Colon (tissue), 2 donors: Measurements from ENCODE around the gene ATP11C.

Experiments used
- FAIRE-seq: peaks from 2 replicates; lab custom pipeline; 2012; peaks lifted over from hg19 to GRCh38; lab: Jason Lieb, UNC
- donor health status: control.
- donor health status: control.

The ATP11C gene

DNA sequence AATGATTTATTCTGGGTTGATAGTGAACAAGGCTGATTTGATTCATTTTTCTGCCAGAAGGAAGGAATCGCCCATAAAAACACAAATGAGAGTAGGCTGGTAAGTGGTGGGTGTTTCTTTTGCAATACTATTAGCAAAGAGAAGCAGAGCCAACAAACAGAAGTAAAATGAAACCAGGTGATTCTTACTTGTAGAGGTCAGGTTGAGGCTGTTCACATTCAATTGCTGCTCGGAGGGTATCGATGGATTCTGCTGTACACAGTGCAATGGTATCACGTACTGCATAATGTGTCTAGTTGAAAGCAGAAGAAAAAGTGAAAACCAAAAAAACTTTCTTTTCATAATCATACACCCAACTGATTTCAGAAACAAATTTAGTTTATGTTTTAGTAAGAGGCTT is 130.8 kb downstream of the ATP11C start:
- FAIRE-seq: no peak

DNA sequence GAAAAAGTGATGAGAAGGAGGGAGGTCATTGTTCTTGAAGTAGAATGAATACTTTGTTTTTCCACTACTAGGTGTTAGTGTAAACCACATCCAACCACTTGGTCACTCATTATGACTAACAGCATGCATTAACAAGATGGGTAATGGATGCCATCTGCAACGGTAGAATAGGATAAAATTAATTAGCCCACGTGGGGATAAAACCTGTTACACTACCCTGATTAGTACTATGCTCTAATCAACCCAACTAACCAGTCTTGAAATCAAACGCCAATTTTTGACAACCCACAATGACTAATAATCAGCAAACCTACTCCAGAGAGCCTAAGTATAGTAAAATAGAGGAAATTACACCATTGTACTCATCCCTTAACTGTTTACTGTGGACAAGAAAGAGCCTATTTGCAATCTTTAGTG is 131.4 kb downstream of the ATP11C start:
- no peak for FAIRE-seq

DNA sequence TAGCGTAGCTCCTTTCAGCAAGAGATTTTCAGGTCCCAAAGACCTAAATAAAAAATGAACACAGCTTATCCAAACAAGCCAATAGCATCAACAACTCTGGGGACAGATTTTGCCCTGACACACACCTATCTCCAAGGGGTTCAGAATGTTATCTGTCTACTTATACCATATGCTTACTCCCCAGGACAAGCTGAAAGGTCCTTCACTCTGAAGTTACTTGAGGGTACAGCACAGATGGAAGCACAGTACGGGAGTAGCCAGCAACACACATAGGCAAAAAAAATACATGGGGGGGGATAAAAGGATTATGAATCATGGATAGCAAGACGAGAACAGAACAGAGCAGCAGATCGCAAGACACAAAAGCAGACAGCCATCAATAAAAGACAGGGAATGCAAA is 134.2 kb downstream of the ATP11C start:
- no peak for FAIRE-seq

DNA sequence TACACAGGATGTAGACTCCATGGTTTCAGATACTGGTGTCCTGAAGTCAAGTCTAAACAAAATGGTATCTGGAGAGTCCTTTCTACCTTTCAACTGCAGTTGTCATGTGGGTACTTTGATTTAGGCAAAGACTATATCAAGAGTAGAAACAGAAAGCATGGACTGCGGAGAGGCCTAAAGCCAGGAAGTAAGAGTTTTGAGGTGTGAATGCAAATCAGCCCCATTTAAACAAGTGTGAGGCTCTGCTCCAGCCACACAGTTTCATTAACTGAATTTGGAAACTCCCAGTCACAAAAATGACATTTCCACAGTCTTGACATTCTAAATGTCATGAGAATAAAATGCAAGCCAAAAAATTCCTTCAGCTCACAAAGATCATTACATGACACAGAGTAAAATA is 137.7 kb downstream of the ATP11C start:
- FAIRE-seq: no peak

DNA sequence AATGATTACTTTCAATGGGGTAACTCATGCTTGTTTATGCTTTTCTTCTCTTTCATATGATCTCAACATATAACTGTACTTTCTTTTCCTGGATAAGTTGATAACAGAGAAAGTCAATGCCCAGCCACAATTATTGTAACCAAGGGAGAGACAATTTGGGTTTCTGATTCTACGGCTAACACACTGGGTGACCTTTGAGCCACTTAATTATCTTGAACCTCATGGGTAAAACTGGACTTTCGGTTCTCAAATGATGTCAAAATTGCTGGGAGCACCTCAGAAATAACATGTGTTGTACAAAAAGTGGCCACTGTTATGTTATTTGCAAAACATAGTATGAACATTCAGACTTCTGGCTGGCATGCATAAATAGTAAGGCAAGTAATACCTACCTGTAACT is 145.3 kb downstream of the ATP11C start:
- FAIRE-seq: no peak

DNA sequence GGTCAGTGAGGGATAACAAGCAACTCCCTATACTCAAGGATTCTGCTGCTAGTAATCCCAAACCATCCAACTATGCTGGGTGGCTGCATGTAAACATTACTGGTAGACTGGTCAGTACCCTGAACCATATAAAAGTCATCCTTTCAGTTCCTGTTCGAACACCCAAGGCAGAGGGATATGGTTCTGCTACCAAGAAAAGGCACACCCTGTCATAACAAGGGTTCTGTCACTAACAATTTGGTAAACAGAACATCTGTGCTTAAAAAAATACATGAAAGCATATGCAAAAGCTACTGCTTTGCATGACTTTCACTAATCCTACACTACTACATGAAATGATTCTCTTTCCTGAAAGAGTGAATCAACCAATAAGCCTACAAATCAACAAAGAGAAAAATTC is 148.0 kb downstream of the ATP11C start:
- no peak for FAIRE-seq

DNA sequence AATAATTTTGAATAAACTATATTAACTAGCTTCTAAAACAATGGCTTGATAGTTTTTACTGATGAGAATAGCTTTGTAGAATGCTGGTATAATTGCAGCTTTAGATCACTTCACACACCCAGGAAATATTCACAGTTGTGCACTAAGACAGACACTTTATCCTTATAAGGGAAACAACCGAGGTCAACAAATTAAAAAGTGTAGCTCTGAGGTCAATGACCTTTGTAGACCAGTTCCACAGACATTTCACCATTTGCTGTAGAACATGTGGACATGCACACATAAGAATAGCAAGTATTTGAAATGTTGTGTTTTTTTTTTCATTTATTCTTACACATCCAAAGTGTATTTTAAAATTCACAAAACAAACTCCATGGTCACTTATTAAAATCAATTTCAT is 148.9 kb downstream of the ATP11C start:
- no peak for FAIRE-seq

DNA sequence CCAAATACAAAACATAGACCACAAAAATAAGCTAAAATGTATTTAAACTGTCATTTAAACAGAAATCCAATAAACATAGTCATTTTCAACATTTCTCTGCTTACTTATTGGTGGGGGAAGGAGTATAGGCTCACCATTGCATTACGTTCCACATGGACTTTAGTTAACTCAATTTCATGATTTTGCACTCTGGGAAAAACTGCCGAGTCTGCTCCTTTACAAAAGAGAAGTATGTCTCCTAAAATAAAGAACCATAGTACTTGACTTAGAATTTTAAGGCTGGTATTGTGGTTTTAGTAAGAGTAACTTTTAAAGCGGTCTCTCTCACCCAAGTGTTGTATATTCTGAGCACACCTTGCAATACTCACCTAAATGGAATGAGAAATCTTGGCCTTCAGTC is 149.8 kb downstream of the ATP11C start:
- FAIRE-seq: no peak

DNA sequence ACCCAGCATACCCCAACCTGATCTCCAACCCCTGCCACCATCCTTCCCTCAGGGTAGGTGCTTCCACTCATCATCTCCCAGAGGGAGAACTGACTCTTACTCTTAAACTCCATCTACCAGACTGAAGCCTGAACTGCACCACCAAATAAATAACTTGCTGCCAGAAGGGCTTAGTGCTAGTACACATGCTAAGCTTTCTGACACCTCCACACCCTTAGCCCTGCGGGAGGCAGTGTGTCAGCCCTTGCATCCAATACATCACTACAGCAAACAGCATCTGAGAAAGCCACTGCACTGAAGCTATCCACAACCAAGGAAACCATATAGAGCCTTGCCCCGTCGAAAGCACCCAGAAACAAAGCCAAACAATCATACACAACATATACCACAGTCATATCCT is 156.3 kb downstream of the ATP11C start:
- no peak for FAIRE-seq

DNA sequence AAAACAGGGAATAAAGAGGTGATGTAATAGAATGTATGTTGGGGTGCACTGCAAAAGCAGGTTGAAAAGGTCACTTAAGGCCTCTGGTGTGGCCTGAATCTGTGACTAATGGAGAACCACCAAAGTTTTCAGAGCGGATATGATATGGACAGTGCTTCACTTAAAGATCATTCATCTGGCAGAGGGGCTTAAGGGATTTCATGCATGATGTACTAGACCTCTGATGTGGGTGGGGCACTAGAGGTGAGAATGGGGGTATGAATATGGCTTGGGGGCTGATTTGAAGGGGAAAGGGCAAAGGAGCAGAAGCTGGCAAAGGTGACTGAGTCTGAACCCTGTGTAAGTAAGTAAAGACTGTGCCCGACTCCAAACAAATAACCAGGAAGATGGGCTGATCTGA is 162.5 kb downstream of the ATP11C start:
- FAIRE-seq: no peak

DNA sequence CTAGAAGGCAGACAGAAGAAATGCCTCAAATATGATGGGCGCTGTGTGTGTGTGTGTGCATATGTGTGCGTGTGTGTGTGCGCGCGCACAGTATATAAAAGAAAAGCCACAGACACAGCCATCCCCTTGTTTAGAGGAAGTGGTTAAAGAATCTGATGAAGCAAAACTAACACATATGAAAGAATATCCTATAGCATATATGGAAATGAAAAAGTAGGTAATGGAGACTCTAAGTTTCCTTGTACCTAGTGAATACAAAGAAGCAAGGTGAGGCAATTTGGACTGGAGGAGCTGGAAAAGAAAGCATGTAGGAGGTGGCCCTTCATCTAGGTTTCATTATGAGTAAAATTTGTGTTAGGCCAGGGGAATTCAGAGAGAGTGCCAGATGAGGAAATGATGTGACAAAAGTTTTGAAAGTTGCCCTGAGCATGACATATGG is 166.3 kb downstream of the ATP11C start:
- FAIRE-seq: no peak

DNA sequence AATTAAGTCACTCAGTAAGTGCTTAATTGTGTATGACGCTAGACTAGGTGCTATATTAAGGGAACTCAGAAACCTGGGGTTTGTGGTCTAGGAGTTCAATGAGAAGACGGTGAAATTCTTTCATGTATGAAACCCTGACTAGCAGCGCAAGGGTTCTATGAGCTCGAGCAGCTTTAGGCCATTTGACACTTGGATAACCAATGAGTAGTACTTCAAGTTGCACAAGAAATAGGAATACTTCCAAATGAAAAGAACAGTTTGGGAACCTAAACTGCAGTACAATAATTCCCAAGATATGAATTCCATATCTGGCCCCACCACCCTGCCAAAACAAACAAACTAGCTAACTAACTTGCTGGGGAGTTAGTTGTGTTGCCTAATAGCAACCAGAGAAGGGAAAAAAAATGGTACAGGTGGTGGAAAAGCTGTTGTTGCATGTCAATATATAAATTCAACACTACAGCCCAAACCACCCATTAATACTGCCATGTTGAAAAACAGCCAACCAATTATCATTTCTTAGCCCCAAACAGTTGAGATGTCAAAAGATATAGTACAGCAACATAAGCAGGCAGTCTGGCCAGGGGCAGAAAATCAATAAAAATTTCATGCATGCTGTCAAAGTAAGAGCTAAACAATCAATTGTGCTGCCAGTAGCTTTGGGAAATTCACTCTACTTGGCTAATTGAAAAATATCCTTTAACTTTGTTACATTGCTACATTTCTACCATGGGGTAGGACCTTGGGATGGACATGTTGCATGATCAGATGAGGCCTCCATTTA is 170.3 kb downstream of the ATP11C start:
- FAIRE-seq: no peak

DNA sequence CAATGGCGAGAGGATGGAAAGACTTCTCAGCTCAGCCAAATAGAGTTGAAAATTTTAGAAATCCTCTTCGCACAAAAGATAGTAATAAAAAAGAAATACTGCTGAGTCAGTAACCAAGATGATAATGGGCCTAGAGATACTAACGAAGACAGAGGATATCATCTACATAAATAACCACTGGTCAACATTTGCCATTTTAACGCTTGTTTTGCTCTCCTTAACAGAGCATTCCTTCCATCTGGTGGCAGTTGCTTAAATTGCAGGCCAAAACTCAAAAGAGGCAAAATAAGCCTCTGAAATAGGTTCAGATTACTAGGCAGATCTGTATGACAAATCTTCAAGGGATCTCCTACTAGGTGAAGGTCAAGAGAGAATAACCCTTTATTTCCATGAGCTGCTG is 173.2 kb downstream of the ATP11C start:
- no peak for FAIRE-seq

DNA sequence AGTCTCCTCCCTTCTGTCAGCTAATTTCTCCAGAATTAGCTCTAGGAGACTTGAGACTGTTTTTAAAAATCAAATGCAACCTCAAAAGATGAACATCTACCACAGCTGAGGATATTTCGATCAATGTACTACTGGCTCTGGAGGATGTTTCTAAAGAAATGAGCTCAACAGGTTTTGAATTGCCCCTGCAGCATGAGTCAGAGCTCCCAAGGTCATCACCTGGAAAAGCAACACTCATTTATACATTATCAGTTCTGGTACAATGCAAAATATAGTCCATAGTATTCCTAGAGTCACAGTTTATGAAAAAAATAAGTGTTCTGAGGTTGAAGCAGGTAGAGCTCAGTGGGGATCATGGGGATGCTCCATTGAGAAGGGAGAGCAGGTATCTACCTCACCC is 174.0 kb downstream of the ATP11C start:
- no peak for FAIRE-seq

DNA sequence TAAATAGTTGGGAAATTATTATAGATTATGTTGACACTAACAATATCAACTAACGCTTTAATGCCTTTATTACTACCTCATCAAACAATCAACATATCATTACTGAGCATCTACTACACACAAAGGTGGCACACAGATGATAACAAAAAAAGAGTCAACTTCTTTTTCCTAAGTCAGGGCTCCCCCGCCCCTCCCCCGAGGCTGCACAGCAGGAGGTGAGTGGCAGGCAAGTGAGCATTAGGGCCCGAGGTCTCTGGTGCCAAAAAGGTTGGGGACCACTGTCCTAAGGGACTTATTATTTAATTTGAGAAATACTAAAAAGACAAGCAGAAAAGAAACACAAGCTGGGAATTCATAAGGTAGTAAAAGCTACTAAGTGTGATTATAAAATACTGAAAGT is 174.6 kb downstream of the ATP11C start:
- FAIRE-seq: no peak

DNA sequence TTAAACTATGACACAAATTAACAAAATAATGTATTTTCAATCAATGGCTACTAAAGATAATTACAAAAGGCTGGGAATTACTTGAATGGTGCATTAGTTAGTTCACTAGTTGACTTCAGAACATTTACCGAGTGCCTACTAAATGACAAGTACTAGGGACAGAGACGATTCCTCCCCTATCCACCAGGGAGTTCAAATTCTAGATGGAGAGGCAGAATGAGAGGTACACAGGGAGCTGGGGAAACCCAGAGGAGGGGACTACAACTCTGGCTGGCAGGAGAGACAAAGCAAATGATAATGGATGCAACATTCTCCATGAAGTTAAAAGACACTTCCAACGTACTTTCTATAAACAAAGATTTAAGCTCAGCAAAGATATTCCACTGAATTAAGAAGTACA is 181.8 kb downstream of the ATP11C start:
- FAIRE-seq: no peak

DNA sequence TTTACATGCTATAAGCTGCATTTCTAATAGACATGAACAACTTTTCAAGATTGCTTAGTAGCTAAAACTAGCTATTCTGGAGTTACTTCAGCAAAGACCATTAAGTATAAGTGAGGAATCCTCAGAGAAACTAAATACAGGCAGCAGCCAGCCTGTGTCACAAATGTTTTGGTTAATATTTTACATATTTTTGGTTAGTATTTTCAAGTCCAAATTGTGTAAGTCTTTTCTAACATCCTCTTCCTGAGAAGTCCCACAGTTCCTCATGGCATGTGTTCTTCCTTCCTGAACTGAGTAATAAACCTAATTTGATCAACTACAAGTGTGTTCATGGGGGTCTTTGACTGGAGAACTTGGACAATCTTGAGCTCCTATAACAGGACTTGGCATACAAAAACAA is 182.5 kb downstream of the ATP11C start:
- peak; percentile 49 for FAIRE-seq

DNA sequence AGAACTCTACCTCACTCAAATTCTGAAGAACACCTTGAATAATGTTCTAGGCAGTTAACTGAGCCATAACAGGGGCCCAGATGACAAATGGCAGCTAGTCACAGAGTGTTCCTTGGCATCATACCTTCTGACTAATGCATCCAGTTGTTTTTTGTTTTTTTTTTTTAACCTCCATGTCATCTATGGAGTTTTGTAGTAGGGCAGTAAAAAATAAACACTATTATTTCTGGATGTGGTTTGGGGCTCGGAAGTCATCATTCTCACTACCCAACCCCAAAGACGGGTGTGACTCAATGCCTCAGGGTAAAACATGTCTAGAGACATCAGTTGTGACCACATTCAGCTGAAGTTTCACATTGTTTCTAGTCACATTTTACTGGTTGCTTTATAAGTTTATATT is 193.7 kb downstream of the ATP11C start:
- no peak for FAIRE-seq

DNA sequence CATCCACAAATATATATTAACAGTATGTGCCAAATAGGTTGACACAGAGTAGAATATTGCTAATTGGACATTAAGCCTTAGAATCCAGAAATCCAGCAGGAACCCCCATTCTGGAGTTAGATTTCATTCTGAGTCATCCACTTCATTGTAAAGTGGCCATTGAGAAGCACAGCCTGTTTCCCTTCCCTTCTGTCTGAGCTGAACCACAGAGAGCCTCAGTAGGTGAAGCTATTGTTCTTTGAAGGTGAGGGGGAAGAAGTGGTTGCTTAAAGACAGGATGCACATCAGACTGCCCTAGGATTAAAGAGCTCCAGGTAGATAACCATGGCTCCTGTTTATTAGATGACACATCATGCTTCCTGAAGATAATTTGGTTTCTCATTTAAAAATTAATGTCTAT is 194.3 kb downstream of the ATP11C start:
- FAIRE-seq: peak; percentile 73

DNA sequence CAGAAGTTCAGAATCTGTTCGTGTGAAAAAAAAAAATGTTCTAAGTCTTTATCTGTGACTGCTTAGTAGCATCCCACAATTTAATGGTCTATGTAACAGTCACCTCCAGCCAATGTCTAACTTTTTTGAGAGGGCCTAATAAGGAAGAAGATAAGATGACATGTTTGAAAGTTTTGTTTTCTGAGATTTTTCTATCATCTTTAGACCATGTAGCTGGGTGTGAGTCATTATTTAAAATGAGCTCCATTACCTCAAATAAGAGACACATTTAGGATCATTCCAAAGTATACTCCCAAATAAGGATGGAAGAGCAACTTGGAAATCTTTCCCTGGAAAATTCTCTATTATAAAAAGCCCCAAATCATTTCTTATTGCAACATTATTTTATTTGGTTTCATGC is 196.7 kb downstream of the ATP11C start:
- no peak for FAIRE-seq

DNA sequence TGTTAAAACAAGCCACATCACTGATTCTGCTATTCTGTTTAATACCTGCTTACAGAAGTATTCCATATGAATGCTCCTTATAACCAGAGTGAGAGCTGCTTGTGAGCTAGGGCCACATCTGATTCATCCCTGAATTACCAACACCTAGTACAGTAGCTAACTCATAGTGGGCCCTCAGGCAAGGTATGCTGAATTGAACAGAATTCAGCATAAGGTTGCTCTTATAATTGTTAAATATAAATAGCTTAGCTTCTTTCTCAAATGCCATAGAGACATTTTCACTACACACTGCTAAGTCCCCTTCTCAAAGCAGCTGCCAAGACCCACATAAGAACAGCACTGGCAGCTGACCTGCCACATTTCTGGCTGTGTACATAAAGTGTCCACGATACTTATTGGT is 197.9 kb downstream of the ATP11C start:
- FAIRE-seq: no peak

DNA sequence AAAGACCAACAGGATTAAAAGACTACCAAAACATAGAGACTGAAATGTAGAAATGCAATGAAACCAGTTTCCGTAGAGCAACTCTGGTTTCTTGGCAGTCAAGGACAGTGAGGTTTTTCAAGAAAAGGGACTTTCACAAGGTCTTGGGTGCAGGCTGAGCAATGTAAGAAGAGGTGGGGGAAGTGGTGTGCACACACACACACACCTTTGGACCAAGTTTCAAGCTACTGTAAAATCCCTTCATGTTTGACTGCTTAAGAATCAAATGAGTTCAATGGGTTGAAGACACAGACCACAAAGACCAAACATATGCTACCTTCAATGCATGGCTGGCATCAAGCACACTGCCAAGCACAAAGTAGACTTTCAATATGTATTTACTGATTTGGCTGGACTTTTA is 207.1 kb downstream of the ATP11C start:
- FAIRE-seq: no peak

DNA sequence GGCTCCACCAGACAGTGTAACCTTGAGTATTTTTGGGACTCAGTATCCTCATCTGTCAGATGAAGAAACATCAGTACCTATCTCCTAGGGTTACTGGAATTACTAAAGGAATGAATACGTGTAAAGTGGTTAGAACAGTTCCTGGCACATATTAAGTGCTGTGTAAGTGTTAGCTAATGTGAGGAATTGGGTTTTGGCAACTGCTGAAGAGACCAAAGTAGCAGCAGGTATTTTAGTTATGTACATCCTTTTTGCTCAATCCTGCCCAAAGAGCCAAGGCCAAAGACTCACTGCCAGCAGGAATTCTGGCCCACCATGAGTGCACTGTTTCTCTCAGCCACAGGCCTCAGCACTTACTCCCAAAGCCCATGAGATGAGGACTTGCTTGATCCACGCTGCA is 208.2 kb downstream of the ATP11C start:
- FAIRE-seq: no peak

DNA sequence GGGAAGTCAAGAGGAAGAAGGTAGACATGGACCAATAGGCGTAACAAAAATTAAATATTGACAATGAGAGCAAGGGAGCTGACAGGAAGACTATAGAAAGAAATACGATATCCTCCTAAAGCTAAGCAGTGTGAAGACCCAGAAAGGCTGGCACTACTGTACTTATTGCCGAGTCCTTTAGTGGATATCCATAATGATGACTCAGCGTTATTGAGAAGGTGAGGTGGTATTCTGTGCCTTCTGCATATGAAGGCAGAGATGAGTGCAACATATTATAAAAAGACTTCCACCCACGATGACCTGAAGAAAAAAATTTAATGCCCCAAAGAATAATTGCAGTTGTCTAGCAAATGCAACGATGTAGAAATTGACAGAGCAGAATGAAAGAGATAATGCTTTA is 211.9 kb downstream of the ATP11C start:
- FAIRE-seq: no peak

DNA sequence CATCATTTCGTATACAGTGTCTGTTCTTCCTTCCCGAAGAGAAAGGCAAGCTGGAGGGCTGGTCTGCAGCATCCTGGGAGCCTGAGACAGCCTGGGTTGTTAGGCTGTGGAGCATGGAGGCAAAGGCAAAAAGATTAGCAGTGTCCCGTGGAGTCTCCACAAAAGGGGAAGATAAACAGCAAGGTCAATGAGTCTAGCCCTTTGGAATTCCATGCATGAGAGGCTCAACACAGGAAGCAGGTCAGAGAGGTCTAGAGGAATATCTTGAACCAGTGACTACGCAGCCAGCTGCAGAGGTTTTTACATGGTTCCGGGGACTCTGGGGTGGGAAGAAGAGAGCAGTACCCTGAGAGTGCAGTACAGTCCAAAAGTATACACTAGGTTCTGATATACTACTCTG is 212.7 kb downstream of the ATP11C start:
- FAIRE-seq: no peak
